NK-92 treated with Interleukin-12 subunit alpha and Interleukin-12 subunit beta, amount 100 ng/mL, for 24 hours (cell line): ENCODE results near the gene MT2A.
"Not testable (repeated sequence)": the region's sequence is repeated elsewhere in the genome, so short reads cannot be mapped to it uniquely, and the experiment has no call there.

Experiments used
- DNase-seq: peaks from one replicate; lab custom pipeline; 2025; lab: John Stamatoyannopoulos, UW

MT2A gene

GRCh38 chr16:56621665-56622445 lies 13.5 kb downstream of the MT2A start:
- DNase-seq = not testable (repeated sequence)

GRCh38 chr16:56623184-56623583 lies 14.8 kb downstream of the MT2A start:
- not testable (repeated sequence) for DNase-seq

DNA sequence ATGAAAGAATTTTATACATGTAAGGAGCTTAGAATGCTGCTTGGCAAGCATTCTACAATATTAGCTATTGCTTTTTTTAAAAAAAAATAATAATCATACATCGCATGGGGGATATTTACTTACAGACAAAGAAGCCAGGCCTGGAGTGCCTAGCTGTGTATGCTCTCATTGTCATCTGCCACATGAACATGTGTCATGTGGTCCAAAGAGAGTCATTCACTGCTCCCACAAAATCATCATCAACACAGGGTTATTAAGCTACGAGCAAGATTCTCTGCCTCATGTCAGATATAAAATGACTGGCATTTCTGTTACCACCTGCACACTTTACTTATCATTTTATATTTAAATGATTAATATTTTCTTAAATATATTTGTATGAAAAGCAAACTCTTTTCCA lies 15.3 kb downstream of the MT2A start:
- no peak for DNase-seq

GRCh38 chr16:56625140-56625942 lies 17.0 kb downstream of the MT2A start, which contains the start of gene MT1E:
Gene MT1E, plus strand, starts transcription at chr16:56625781. Its CDS starts 71 bp downstream, at chr16:56625852.
- DNase-seq = peak; percentile 24

- DNase-seq = no peak
Measured at GRCh38 chr16:56625943-56626654, 17.7 kb downstream of the MT2A start.

DNA sequence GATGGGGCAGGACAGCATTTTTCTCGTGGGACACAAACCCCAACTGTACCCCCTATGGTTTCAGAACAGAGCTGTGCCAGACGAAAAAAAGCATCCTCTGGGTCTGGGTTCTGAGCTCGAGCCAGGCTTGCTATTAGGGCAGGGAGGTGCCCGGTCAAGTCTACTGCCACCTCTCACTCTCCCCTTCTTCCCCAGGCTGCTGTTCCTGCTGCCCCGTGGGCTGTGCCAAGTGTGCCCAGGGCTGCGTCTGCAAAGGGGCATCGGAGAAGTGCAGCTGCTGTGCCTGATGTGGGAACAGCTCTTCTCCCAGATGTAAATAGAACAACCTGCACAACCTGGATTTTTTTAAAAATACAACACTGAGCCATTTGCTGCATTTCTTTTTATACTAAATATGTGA lies 18.3 kb downstream of the MT2A start:
- DNase-seq = no peak

- DNase-seq = no peak
Measured at GRCh38 chr16:56628486-56629350, 20.3 kb downstream of the MT2A start.

DNA sequence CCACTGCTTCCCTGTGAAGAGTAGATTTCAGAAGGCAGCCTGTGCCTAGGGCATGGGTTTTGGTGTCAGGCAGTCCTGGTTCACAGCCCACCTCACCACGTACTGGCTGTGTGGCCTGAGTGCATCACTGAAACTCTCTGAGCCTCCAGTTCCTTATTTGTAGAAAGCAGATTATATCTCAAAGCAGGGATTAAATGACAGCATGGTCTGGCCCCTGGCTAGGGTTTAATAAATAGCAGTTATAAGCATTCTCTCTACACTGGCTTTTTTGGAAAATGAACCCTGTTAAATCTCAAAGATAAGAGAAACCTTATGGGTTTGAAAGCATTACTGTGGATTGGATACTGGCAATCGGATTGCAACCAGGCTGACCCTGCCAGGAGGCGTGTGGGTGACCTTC lies 21.1 kb downstream of the MT2A start:
- no peak for DNase-seq

DNA sequence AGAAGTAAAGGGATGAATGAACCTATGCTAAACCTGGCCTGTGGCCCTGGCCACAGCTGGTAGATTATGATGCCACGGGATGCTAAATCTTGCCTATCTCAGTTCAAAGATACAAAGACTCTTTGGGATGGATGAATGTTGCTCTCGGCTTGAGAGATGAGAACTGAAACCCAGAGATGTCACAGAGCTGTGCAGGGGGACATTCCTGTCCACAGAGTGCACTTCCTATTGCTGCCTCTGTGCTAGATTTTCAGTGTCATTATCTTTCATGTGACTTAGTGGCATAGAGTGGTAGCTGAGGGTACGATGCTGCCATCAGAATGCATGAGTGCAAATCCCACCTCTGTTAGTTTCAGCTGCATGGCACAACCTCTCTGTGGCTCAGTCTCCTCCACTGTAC lies 21.8 kb downstream of the MT2A start:
- no peak for DNase-seq

DNA sequence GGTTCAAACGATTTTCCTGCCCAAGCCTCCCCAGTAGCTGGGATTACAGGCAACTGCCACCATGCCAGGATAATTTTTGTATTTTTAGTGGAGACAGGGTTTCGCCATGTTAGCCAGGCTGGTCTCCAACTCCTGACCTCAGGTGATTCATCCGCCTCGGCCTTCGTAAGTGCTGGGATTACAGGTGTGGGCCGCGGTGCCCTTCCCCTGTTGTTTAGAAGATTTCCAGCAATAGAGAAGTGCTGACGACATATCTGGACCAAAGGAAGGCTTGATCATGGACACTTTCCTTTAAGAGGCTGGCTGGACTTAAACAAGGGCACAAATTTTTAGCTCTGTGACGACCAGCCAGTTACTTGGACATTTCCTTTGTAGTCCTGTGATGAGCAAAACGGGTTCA lies 22.8 kb downstream of the MT2A start:
- DNase-seq = no peak

GRCh38 chr16:56631832-56632155 lies 23.4 kb downstream of the MT2A start:
- no peak for DNase-seq

GRCh38 chr16:56632156-56632847 lies 23.9 kb downstream of the MT2A start, which contains the start of gene MT1M:
Gene MT1M, plus strand, starts transcription at chr16:56632659. Its CDS starts 73 bp downstream, at chr16:56632732.
- no peak for DNase-seq

GRCh38 chr16:56632848-56633365 lies 24.5 kb downstream of the MT2A start:
- DNase-seq = no peak

- no peak for DNase-seq
Measured at GRCh38 chr16:56633535-56633934, 25.2 kb downstream of the MT2A start.

GRCh38 chr16:56634715-56635440 lies 26.5 kb downstream of the MT2A start:
- no peak for DNase-seq

DNA sequence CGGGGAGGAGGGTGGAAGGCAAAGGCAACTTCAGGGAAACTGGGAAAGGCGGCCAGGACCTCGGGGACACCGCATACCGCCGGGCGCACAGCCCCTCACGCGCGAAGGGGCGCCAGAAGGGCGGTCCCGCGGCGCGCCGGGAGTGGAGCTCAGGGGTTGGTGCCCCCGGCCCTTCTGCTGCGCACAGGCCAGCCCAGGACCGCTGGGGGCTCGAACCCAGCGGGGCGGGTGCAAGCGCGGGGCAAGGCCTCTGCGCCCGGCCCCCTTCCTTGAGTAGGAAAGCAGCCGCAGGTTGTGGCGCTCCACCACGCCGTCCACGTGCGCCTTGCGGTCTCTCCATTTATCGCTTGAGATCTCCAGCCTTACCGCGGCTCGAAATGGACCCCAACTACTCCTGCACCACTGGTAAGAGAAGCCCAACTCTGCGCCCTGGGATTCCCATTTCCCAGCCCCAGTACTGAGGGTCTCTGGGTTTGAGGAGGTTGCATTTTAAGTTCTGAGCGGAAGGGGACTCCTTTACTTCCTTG lies 27.1 kb downstream of the MT2A start:
- no peak for DNase-seq

GRCh38 chr16:56636616-56637413 lies 28.4 kb downstream of the MT2A start:
- peak; percentile 11 for DNase-seq

- no peak for DNase-seq
Measured at GRCh38 chr16:56637814-56638750, 29.7 kb downstream of the MT2A start, which contains the start of gene MT1A. Gene MT1A, plus strand, starts transcription at chr16:56638666. Its CDS starts 73 bp downstream, at chr16:56638739.
